H1 (cell line): ENCODE results near the gene CP. TPM values are rescaled to one million over a fixed set of nuclear protein-coding genes. Genes with fewer than 3 reads are reported as not detected.

Source experiments
- CTCF ChIA-PET: fragments of 300-600 bp; sonication (Branson Sonifier 250); formaldehyde crosslinking; loops from one replicate; lab custom pipeline; 2021; ENCODE audit not compliant: partially characterized antibody; lab: Charles Lee
- POLR2A ChIA-PET: fragments of 300-600 bp; sonication (Branson Sonifier 250); formaldehyde crosslinking; loops from one replicate; lab custom pipeline; 2021; ENCODE audit warnings: inconsistent platforms; ENCODE audit not compliant: partially characterized antibody; lab: Charles Lee
- DNase-seq, 2 experiments: peaks; one replicate each; pipeline versions ENCODE4 v3.0.0 to v3.0.0-alpha.2; 2010 to 2022; ENCODE audit warnings: low spot score in 2 of 2, low read depth in 1 of 2, mixed read lengths in 1 of 2
- FAIRE-seq: peaks from 2 replicates; lab custom pipeline; 2011; peaks lifted over from hg19 to GRCh38; lab: Jason Lieb, UNC
- H2AFZ ChIP-seq: 2 replicates; pipeline ENCODE4 v1.8.1; 2012; ENCODE audit warnings: low read length, inconsistent platforms
- H2AK5ac ChIP-seq: 2 replicates; pipeline ENCODE4 v1.6.1; 2013; ENCODE audit warnings: low read depth, low read length
- H2BK120ac ChIP-seq: replicated peaks from 2 replicates; pipeline ENCODE3; 2013; ENCODE audit warnings: low read depth, low read length, inconsistent platforms
- H2BK12ac ChIP-seq: 2 replicates; pipeline ENCODE4 v1.6.1; 2013; ENCODE audit warnings: low read depth, low read length
- H2BK15ac ChIP-seq: 2 replicates; pipeline ENCODE4 v1.6.1; 2013; ENCODE audit warnings: low read length
- H2BK20ac ChIP-seq: 2 replicates; pipeline ENCODE4 v1.6.1; 2013; ENCODE audit warnings: low read length
- H2BK5ac ChIP-seq: 2 replicates; pipeline ENCODE4 v1.6.1; 2013; ENCODE audit warnings: low read depth, low read length
- H3K14ac ChIP-seq: 2 replicates; pipeline ENCODE4 v1.6.1; 2013; ENCODE audit warnings: inconsistent platforms; ENCODE audit not compliant: insufficient read length
- H3K18ac ChIP-seq: 2 replicates; pipeline ENCODE4 v1.6.1; 2013; ENCODE audit warnings: low read length; ENCODE audit errors: extremely low read depth
- H3K23ac ChIP-seq: 2 replicates; pipeline ENCODE4 v1.6.1; 2013; ENCODE audit warnings: inconsistent platforms; ENCODE audit not compliant: insufficient read length
- H3K23me2 ChIP-seq: 2 replicates; pipeline ENCODE4 v1.6.1; 2013; ENCODE audit warnings: low read depth, low read length
- H3K27ac ChIP-seq: 2 replicates; pipeline ENCODE4 v1.6.1; 2011; ENCODE audit warnings: low read depth, low read length, inconsistent platforms
- H3K27me3 ChIP-seq, 4 experiments: replicated peaks in 1 of 4; 1 replicate in 1 of 4; 2 replicates in 3 of 4; pipeline versions ENCODE4 v1.6.1 to v1.8.1; 2011 to 2013; ENCODE audit warnings: low read length in 3 of 4, mild to moderate bottlenecking in 3 of 4, inconsistent platforms in 2 of 4, mixed read lengths in 2 of 4, moderate library complexity in 1 of 4; ENCODE audit not compliant: control insufficient read depth in 3 of 4, insufficient read depth in 3 of 4; ENCODE audit errors: extremely low read depth in 1 of 4
- H3K36me3 ChIP-seq, 4 experiments: 2 replicates each; pipeline versions ENCODE4 v1.6.1 to v1.8.1; 2011 to 2013; ENCODE audit warnings: mild to moderate bottlenecking in 4 of 4, low read length in 3 of 4, moderate library complexity in 2 of 4, control low read depth in 1 of 4, inconsistent platforms in 1 of 4; ENCODE audit not compliant: insufficient read depth in 4 of 4, control insufficient read depth in 2 of 4
- H3K4ac ChIP-seq: replicated peaks from 2 replicates; pipeline ENCODE3; 2013; ENCODE audit warnings: low read length, low read depth, mixed read lengths, inconsistent platforms; ENCODE audit not compliant: insufficient read length
- H3K4me1 ChIP-seq, 4 experiments: replicated peaks in 1 of 4; 1 replicate in 1 of 4; 2 replicates in 3 of 4; pipeline versions ENCODE4 v1.6.1 to v1.8.1; 2011 to 2013; ENCODE audit warnings: low read length in 3 of 4, inconsistent platforms in 2 of 4, mixed read lengths in 1 of 4; ENCODE audit not compliant: insufficient read depth in 4 of 4, control insufficient read depth in 3 of 4
- H3K4me2 ChIP-seq, 2 experiments: 2 replicates each; pipeline versions ENCODE4 v1.6.1 to v1.8.1; 2011 to 2013; ENCODE audit warnings: low read depth in 2 of 2, low read length in 2 of 2, control low read depth in 1 of 2, inconsistent platforms in 1 of 2, mild to moderate bottlenecking in 1 of 2; ENCODE audit not compliant: insufficient read depth in 1 of 2
- H3K4me3 ChIP-seq, 4 experiments: fragments of 200-600, 300-600 bp in 1 of 4; sonication (generic), shearing (Covaris generic), sonication (Bioruptor Twin) in 1 of 4; 2 replicates each; pipeline versions ENCODE4 v1.5.1 to v1.8.1; 2011 to 2016; ENCODE audit warnings: low read length in 4 of 4, low read depth in 3 of 4, control low read depth in 2 of 4, inconsistent platforms in 2 of 4, mild to moderate bottlenecking in 2 of 4, mixed read lengths in 1 of 4, moderate library complexity in 1 of 4; ENCODE audit not compliant: insufficient read depth in 2 of 4; ENCODE audit errors: extremely low read depth in 1 of 4
- H3K56ac ChIP-seq: replicated peaks from 2 replicates; pipeline ENCODE3; 2013; ENCODE audit warnings: low read depth, mild to moderate bottlenecking, mixed read lengths, low read length, inconsistent platforms; ENCODE audit not compliant: insufficient read length
- H3K79me1 ChIP-seq: 2 replicates; pipeline ENCODE4 v1.6.1; 2013; ENCODE audit warnings: low read depth, low read length, control low read depth
- H3K79me2 ChIP-seq, 2 experiments: 2 replicates each; pipeline versions ENCODE4 v1.6.1 to v1.8.1; 2012 to 2013; ENCODE audit warnings: low read length in 2 of 2, mild to moderate bottlenecking in 2 of 2, inconsistent platforms in 1 of 2; ENCODE audit not compliant: insufficient read depth in 2 of 2, control insufficient read depth in 1 of 2
- H3K9ac ChIP-seq, 4 experiments: replicated peaks in 1 of 4; 1 replicate in 1 of 4; 2 replicates in 3 of 4; pipeline versions ENCODE4 v1.6.1 to v1.8.1; 2011 to 2013; ENCODE audit warnings: low read depth in 3 of 4, low read length in 3 of 4, control low read depth in 2 of 4, mild to moderate bottlenecking in 2 of 4, moderate library complexity in 2 of 4, inconsistent platforms in 1 of 4; ENCODE audit errors: extremely low read depth in 1 of 4
- H3K9me3 ChIP-seq, 2 experiments: 2 replicates each; pipeline versions ENCODE4 v1.6.1 to v1.8.1; 2012 to 2013; ENCODE audit warnings: mild to moderate bottlenecking in 2 of 2, moderate library complexity in 2 of 2, control low read depth in 1 of 2, inconsistent platforms in 1 of 2, low read depth in 1 of 2, low read length in 1 of 2, mixed read lengths in 1 of 2; ENCODE audit not compliant: insufficient read depth in 2 of 2
- H4K20me1 ChIP-seq, 2 experiments: replicated peaks in 1 of 2; 2 replicates each; pipeline versions ENCODE3 to v1.8.1; 2011 to 2013; ENCODE audit warnings: inconsistent platforms in 2 of 2, low read length in 2 of 2, mild to moderate bottlenecking in 1 of 2; ENCODE audit not compliant: insufficient read depth in 2 of 2, control insufficient read depth in 1 of 2
- H4K5ac ChIP-seq: 2 replicates; pipeline ENCODE4 v1.6.1; 2013; ENCODE audit warnings: low read length, low read depth, mixed read lengths, inconsistent platforms; ENCODE audit not compliant: insufficient read length
- H4K8ac ChIP-seq: 2 replicates; pipeline ENCODE4 v1.8.0; 2013; ENCODE audit warnings: mild to moderate bottlenecking, moderate library complexity, low read length, inconsistent platforms; ENCODE audit not compliant: insufficient read depth; ENCODE audit errors: extremely low read depth
- H4K91ac ChIP-seq: replicated peaks from 2 replicates; pipeline ENCODE3; 2013; ENCODE audit warnings: low read length, mixed read lengths, inconsistent platforms; ENCODE audit not compliant: insufficient read length
- BCL11A ChIP-seq, 2 experiments: IDR thresholded peaks; one replicate each; pipeline ENCODE4 v1.6.1; 2011; ENCODE audit warnings: low read depth in 2 of 2, low read length in 2 of 2, mild to moderate bottlenecking in 2 of 2
- JUN ChIP-seq: IDR thresholded peaks from 2 replicates; pipeline ENCODE4 v1.6.1; 2011; ENCODE audit warnings: low read depth, mild to moderate bottlenecking, improper control_type of control experiment, low read length
- KDM1A ChIP-seq: fragments of 200-600, 300-600 bp; sonication (generic); IDR thresholded peaks from 2 replicates; pipeline ENCODE4 v1.7.1; 2016; ENCODE audit warnings: mild to moderate bottlenecking, low read length, borderline replicate concordance
- PHF8 ChIP-seq: fragments of 200-600 bp; sonication (generic); conservative IDR thresholded peaks from 2 replicates; pipeline ENCODE4 v1.7.1; 2012; ENCODE audit warnings: low read depth, mild to moderate bottlenecking, inconsistent platforms, low read length, moderate library complexity
- RBBP5 ChIP-seq: IDR thresholded peaks from 2 replicates; pipeline ENCODE4 v1.7.1; 2012; ENCODE audit warnings: low read depth, mild to moderate bottlenecking, inconsistent platforms, low read length, moderate library complexity, borderline replicate concordance
- RFX5 ChIP-seq: IDR thresholded peaks from 2 replicates; pipeline ENCODE4 v1.6.1; 2011; ENCODE audit warnings: low read depth, low read length, improper control_type of control experiment, borderline replicate concordance
- SAP30 ChIP-seq: fragments of 300-600 bp; sonication (generic); IDR thresholded peaks from 2 replicates; pipeline ENCODE4 v1.7.1; 2012; ENCODE audit warnings: low read length, moderate library complexity, mild to moderate bottlenecking, inconsistent platforms; ENCODE audit not compliant: insufficient read depth, insufficient replicate concordance
- SIN3A ChIP-seq, 2 experiments: IDR thresholded peaks in 1 of 2; conservative IDR thresholded peaks in 1 of 2; 2 replicates each; pipeline ENCODE4 v1.6.1; 2011 to 2012; ENCODE audit warnings: low read length in 2 of 2, improper control_type of control experiment in 1 of 2, low read depth in 1 of 2, mild to moderate bottlenecking in 1 of 2
- SP1 ChIP-seq: IDR thresholded peaks from 2 replicates; pipeline ENCODE4 v1.6.1; 2011; ENCODE audit warnings: low read depth, low read length
- SP2 ChIP-seq: IDR thresholded peaks from 2 replicates; pipeline ENCODE4 v1.6.1; 2012; ENCODE audit warnings: mild to moderate bottlenecking, low read length, inconsistent platforms
- SUZ12 ChIP-seq: fragments of 200-600 bp; sonication (generic); IDR thresholded peaks from 2 replicates; pipeline ENCODE4 v1.6.1; 2012; ENCODE audit warnings: mild to moderate bottlenecking, inconsistent platforms, low read length, moderate library complexity, mixed read lengths
- TAF1 ChIP-seq: IDR thresholded peaks from 2 replicates; pipeline ENCODE4 v1.6.1; 2011; ENCODE audit warnings: mild to moderate bottlenecking, low read depth, low read length
- ZNF274 ChIP-seq: IDR thresholded peaks from 2 replicates; pipeline ENCODE4 v1.7.0; 2012; ENCODE audit warnings: low read length, borderline replicate concordance; ENCODE audit errors: extremely low read depth
- WGBS, 2 experiments: shearing (Covaris generic) in 1 of 2; methylation state at CpG; one replicate each; pipeline versions ENCODE4 v1.1.6 to v1.1.7; 2013 to 2015; ENCODE audit warnings: low lambda C conversion rate in 2 of 2, mixed read lengths in 2 of 2, inconsistent platforms in 1 of 2, low coverage in 1 of 2, missing lambda C conversion rate in 1 of 2; ENCODE audit not compliant: insufficient replicate concordance in 2 of 2, insufficient coverage in 1 of 2, insufficient read length in 1 of 2; ENCODE audit errors: extremely low coverage in 1 of 2, missing lambda C conversion rate in 1 of 2; 5-methylcytosine and 5-hydroxymethylcytosine counted together
- polyA plus RNA-seq, 7 experiments: library from polyadenylated mRNA; depleted of rRNA in 3 of 7; stranded (reverse) in 5 of 7; unstranded in 2 of 7; fragments of >200 nt in 5 of 7; fragments of 200-250 nt in 2 of 7; gene quantifications; 1 replicate in 5 of 7; 2 replicates in 1 of 7; 4 replicates in 1 of 7; pipeline versions ENCODE4 v1.2.1 to v1.2.3, GENCODE V29; 2011 to 2013; ENCODE audit warnings: missing spikeins in 2 of 7, mixed read lengths in 2 of 7
- total RNA-seq: library from RNA; stranded (reverse); fragmentation: NEBNext Ultra II Directional; extraction: Animal tissue kit (Norgen Biotek cat#: 25700); gene quantifications from 2 replicates; pipeline ENCODE4 v1.2.1, GENCODE V29; 2021

Gene CP
- total and polyA plus RNA-seq, 2 of the 8 experiments (the other 6 are each of a cell fraction or from before 2014, with no cell fraction given) = 0.32 to 2.6 TPM

- Histone ChIP-seq H3K4me2 (no peak overlapping the region), H3K56ac (no peak overlapping the region), H3K27me3 (no peaks in the 10 kb centered on the region), H3K23ac (no peak overlapping the region), H3K79me1 (no peaks in the 10 kb centered on the region), H4K91ac (no peak overlapping the region), H2AK5ac (no peak overlapping the region), H3K4me1 (no peaks in the 10 kb centered on the region), H3K23me2 (no peaks in the 10 kb centered on the region), H2BK15ac (no peak overlapping the region), H4K5ac (no peak overlapping the region), H2AFZ (no peak overlapping the region), H3K9me3 (no peaks in the 10 kb centered on the region), H2BK12ac (no peak overlapping the region), H3K14ac (no peak overlapping the region), H3K79me2 (no peaks in the 10 kb centered on the region), H3K18ac (no peak overlapping the region), H3K9ac (no peak overlapping the region), H3K36me3 (no peaks in the 10 kb centered on the region), H2BK120ac (no peak overlapping the region), H4K20me1 (no peaks in the 10 kb centered on the region), H3K4ac (no peak overlapping the region), H3K27ac (no peak overlapping the region), H2BK5ac (no peak overlapping the region), H2BK20ac (no peak overlapping the region), H4K8ac (no peak overlapping the region), H3K4me3 (no peak overlapping the region)
- FAIRE-seq (no peak), DNase-seq (no peak)
- ChIA-PET POLR2A (no interaction called here), CTCF (interaction anchor here (0.7 to 8.6 kb wide), 8 partner anchors 42 to 209 kb away, joined by 3 to 95 read pairs (median 4); partner anchors contain the start of gene TM4SF18)
- WGBS, 2 experiments = 92% methylated on average over 4 of the region's 4 CpGs; no CpG with 5 or more reads in 1 of the 2 experiments
- TF ChIP-seq TAF1 (no peak), RBBP5 (no peak), SAP30 (no peak), KDM1A (no peak), BCL11A (IDR thresholded peaks at IDR 0.05; ENCODE audit: low read depth in 2 of 2, low read length in 2 of 2) (no peak), JUN (no peak), SUZ12 (no peak), SP2 (no peak), RFX5 (no peak), PHF8 (no peak), SP1 (no peak), SIN3A (conservative IDR thresholded peaks at IDR 0.05 in 1 of 2, IDR thresholded peaks at IDR 0.05 in 1 of 2; ENCODE audit: low read depth in 1 of 2, low read length in 2 of 2) (no peak), ZNF274 (no peak)
Measured at GRCh38 chr3:149122721-149123578, 98.7 kb downstream of the CP start.
